Glomerular visceral epithelial cell (primary cell): ENCODE data around the gene ERC2.

Source experiments
- DNase-seq: peaks from one replicate; pipeline ENCODE4 v3.0.0-alpha.2; 2016; ENCODE audit errors: extremely low spot score

ERC2 gene

DNA sequence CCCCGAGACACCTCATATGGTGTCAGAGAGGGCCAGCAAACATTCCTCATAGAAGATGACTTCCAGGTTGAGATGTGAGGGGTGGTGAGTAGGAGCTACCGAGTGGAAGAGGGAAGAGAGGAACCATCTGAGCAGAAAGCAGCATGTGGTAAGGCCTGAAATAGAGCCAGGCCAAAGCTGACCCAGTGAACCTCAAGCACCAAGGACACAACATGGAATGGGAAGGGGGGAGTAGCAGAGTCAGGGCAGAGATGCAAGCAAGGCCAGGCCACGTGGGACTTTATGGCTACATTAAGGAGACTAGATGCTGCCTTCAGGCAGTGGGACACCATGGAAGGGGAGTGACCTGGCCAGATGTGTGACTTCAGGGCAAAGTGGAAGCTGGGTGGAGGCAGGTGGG, 942.8 kb downstream of the ERC2 start:
- no peak for DNase-seq

DNA sequence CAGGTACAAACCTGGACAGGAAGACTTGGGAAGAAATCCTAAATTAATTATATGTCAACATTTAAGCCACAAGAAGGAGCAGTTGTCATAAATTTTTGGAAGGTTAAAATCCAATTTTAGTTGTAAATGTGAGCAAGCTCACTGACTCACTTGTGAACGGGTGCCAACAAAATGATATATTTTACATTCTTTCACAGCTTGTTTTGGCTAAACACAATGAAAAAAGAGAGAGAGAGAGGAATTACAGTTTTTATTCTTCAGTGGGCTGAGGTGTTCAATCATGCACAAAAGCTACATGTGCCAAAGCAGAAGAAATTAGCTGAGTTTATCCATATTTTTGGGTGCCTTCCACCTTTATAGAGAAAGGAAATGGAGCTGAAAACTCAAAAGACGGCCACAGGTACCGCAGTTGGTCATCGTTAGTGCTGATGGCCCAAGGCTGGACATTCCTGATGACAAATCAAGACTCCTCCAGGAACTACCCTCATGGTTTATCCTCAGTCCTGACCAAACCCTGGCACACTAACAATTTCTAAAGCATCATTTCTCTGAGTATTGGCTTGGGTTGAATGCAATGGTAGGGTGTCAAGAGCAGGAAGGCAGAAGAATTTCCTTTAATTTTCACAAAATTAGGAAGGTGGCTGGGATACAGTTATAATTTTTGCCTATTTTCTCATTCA, 943.6 kb downstream of the ERC2 start:
- DNase-seq, result peak; percentile 76

GRCh38 chr3:55523471-55523870, 944.8 kb downstream of the ERC2 start:
- peak; percentile 40 for DNase-seq

DNA sequence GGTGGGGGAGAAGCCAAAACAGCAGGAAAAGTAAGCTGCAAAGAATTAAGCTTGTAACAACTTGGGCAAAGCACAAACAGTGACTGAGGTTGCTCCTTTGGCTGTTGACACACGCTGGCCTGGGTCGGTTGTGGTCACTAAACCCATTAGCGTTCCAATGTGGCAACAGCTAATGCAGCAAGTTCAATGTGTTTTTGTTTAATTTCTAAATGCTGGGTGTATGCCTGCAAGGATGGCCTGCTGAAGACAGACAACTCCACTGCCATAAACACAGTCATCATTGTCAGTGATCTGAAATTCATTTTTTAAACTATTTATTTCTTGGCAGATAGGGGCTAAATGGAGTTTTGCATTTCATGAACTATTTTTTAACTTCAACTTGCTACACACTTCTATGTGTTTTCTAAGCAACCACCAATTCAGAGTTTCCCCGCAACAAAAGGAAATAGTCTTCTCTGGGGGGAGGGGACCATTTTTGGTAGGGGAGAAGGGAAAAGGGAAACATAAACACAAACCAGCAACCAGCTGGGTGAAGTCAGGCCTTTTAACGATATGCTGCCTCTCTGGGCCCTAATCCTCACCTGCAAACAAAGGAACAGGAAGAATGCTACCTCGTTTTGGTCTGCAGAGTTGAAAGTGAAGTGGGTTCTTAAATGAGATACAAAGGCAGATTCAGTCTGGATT, 946.4 kb downstream of the ERC2 start:
- DNase-seq, result peak; percentile 23

- no peak for DNase-seq
Measured at GRCh38 chr3:55521064-55521737, 947.1 kb downstream of the ERC2 start.

DNA sequence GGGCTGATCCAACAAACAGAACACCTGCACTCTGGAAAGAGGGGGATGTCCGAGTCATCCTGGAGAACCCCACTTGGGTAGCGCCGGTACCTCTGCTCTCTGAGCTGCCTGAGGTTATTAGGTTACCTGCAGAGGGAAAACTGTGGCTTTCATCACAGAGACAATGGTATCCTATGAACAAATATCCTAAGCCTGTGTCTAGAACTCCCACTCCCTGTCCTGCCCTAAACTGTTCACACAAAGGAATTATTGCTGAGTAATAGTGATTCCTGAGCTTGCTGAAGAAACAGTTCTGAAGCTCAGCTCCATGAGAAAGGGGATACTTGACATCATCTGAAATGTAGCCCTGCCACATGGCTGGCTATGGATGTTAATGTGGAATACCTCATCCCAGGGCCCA, 949.2 kb downstream of the ERC2 start:
- DNase-seq, result no peak

DNA sequence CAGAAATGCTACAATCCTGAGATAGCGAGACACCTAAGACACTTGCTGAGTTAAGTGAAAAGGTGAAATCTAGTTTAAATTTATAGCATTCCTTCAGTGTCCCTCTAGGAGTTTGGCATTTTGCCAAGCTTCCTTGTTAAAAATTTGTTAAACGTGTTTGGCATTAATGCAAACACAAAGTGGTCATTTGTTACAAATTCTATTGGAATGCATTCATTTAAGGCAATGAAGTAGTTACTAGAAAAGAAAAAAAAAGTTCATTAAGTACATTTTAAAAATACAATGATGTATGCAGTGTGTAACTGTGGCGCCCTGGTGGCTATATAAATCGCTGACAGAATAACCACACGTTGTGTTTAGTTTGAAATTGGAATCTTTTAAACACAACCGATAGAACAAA, 949.8 kb downstream of the ERC2 start:
- DNase-seq, result peak; percentile 54

DNA sequence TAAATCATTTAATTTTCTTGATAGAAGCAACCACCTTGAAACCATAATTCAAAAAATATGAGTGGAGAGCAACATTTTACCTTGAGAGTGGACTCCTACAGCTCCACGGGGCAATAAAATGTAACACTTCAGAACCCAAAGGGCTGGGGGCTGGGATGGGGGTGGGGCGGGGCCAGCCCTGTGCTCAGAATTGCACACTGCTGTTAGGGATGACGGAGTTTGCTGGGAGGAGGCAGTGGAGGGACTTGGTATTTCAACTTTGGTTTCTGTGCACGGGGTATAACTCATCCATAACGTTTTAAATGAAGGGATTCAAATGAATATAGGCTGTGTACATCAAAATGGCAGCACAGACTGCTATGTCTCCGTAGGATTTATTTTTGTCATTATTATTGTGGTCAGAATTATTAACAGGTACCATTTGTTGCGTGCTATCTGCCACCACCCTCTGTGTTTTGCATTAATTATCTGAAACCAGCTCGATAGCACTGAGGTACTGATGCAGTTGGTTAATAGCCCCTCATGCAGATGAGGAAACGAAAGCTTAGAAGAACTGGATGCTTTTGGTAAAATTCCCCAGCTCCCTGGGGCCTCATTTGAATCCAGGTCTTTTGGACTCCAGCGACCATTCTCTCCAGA, 951.8 kb downstream of the ERC2 start:
- DNase-seq, result no peak

DNA sequence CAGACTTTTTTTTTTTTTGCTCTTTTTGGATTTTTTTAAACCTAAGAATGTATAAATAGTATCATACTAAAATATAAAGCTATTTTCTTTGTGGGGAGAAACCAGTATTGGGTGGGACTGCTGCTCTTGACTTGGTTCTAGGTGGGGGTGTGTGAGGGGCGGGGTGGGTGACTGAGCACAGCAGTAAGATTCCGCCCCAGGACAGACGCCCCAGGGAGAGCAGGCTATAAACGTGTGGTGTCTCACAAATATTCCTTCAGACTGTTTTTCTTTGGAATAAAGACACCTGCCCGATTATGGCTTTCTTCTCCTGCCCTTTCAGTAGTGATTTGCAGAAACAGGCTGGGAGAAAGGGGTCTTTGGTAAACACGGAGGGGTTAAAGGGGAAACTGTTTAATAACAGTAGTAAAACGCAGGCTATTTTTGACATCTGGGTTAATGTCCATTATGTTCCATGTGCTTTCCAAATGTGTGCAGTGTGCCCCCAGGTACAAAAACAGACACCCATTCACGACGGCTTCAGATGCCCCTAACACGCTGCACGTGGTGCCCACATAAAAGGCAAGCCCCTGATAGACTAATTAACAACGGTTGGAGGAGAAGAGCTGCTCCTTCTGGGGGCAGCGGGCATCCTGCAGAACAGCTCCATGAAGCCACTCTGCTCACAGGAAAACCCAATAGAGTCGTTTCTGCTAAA, 952.6 kb downstream of the ERC2 start:
- DNase-seq, result no peak

DNA sequence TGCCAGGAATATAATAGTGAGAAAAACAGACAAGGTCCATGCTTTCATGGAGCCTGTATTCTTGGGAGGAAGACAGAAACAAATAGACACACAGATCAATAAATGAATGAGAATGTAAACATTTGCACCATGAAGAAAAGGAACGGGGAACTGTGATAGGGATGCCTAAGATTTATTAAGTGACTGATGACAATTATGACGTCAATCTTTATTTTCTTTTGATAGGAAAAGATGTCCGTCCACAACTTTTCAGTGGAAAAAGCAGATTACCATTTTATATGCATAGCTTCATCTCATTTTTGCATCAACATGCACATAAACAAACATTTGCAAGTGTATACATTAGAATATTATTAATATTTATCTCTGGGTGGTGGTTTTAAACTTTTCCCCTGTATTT, 953.3 kb downstream of the ERC2 start:
- DNase-seq, result no peak

DNA sequence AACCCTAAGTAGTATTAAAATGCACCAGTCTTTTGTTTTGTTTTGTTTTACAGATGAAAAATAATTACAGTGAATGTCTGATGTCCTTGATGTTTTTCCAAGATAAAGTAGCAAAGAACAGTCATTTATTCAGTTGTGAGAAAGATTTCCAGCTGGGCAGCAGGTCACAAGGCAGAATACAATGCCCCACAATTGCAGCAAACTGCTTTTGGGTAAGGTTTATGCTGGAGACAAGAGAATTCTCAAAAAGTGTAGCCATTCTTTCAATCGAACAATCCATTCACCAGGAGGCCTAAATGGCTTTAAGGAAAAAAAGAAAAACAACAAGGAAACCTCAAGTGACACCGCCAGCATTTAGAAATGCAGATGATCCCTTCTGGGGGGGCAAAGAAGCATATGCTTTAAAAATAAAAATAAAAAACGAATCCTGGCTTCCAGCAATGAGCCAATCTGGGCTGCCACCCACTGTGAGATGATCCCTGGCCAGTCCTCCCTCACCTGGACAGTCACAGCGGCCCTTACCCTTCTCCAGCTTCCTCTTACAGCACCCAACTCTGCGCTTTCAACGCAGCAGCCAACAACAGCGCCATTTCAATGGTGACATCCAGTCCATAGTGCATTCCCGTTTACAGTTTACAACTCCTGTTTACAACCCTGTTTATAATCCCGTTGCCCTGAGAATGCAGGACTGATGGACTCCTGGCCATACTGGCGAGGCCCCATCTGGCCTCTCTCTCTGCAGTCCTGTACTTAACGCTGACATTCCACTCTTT, 955.5 kb downstream of the ERC2 start:
- no peak for DNase-seq

GRCh38 chr3:55511895-55512570, 956.2 kb downstream of the ERC2 start:
- DNase-seq, result no peak

GRCh38 chr3:55508335-55508734, 959.9 kb downstream of the ERC2 start:
- DNase-seq, result no peak

GRCh38 chr3:55507808-55508207, 960.5 kb downstream of the ERC2 start:
- no peak for DNase-seq

DNA sequence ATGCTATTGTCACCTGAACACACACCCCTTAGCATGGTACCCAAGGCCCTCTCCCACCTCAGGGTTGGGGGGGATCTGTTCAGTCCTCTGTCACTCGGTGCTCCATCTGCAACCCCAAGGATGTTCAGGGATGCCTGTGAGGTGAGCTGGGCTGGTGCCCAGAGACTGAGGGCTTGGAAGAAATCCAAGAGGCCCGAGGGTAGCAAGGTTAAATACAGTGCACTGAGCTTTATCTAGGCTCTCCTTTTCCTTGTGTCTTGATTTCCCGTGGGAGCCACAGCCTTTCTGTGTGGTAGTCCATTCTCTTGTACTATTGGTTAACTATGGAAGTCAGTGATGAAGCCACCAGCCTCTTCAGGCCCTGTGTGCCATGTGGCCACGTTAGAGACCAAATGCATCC, 962.5 kb downstream of the ERC2 start:
- peak; percentile 40 for DNase-seq

DNA sequence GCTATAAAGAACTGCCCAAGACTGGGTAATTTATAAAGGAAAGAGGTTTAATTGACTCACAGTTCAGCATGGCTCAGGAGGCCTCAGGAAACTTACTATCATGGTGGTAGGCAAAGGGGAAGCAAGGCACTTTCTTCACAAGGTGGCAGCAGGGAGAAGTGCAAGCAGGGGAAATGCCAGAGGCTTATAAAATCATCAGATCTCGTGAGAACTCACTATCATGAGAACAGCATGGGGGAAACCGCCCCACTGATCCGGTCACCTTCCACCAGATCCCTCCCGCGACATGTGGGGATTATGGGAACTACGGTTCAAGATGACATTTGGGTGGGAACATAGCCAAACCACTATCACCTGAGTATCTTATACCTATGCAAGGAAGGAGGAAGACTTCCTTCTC, 963.2 kb downstream of the ERC2 start:
- peak; percentile 33 for DNase-seq

- no peak for DNase-seq
Measured at GRCh38 chr3:55501905-55502304, 966.4 kb downstream of the ERC2 start.

DNA sequence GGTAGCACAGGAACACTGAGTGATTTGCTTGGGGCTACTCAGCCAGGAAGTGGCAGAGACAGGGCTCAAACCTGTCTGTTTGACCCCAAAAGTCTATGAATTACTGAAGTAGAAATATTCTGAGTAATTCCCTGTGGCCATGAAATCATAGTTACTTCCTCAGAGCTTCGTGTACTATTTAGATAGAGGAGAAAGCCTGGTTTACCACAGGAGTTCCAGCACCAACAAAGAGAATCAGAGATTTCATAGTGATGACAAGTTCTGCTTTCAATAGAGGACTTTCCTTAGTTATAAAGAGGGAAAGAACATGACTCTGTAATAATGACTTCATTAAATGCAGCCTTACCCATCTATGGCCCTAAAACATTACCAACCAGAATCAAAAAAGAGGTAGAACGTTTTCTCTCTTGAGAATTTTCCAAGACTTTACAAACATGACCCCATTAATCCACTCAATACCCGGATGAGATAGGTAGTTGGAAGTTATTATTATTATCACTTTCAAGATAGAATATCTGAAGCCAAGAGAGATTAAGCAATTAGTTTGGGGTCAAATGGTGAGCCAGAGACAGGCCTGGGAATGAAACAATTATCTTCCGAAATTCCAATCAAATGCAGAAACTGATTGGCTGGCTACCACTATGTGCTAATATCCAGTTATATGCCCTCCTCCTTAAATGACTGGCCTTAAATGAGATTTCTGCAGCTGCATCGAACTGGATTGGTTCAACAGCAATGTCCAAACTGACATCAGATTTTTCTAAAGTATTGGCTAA, 967.5 kb downstream of the ERC2 start:
- DNase-seq, result no peak

DNA sequence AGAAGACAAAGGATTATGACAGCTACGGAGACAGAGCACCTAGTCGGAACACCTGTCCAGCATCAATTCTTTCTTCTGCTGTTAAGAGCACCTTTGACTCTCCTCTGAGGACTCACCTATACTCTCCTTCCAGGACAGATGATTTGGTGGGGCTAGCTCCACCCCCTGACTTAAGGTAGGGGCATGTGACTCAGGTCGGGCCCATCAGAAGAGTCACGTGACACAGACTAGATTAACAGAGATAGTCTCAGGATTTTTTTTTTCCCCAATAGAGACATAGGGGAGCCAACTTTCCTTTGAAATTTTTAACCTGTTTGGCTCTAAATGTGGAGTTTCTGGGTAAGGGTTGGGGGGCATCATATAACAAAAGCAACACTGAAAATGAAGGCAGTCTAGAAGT, 969.7 kb downstream of the ERC2 start:
- no peak for DNase-seq

DNA sequence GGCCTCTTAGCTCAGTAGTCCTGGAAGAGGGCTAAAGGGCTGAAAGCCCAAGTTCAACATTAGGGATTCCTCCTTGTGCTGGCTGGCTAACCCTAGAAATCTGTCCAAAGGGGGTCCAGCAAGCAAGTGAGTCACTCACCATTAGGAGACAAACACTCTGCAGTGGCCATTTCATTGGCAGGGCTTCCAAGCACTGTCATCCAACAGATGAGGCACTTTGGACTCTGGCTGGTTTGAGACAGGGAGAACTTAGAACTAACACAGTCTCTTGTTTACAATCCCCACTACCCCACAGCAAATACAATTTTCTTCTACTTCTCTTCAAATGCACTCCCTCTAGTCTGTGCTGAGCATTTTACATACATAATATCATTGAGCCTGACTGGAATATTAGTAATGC, 971.0 kb downstream of the ERC2 start:
- no peak for DNase-seq
